Activated CD4-positive, alpha-beta T cell treated with anti-CD3 and anti-CD28 coated beads, Interleukin-2, Interleukin-6, amounts not matched to agents 100 ng/mL and 50 ng/mL, durations not matched to agents 16 hours and 8 hours (primary cell): ENCODE results near the gene PATL2.
"Not testable (repeated sequence)": the region's sequence is repeated elsewhere in the genome, so short reads cannot be mapped to it uniquely, and the experiment has no call there.

Source experiments
- DNase-seq: peaks from one replicate; pipeline ENCODE4 v3.0.0-alpha.2; 2020

PATL2 gene

DNA sequence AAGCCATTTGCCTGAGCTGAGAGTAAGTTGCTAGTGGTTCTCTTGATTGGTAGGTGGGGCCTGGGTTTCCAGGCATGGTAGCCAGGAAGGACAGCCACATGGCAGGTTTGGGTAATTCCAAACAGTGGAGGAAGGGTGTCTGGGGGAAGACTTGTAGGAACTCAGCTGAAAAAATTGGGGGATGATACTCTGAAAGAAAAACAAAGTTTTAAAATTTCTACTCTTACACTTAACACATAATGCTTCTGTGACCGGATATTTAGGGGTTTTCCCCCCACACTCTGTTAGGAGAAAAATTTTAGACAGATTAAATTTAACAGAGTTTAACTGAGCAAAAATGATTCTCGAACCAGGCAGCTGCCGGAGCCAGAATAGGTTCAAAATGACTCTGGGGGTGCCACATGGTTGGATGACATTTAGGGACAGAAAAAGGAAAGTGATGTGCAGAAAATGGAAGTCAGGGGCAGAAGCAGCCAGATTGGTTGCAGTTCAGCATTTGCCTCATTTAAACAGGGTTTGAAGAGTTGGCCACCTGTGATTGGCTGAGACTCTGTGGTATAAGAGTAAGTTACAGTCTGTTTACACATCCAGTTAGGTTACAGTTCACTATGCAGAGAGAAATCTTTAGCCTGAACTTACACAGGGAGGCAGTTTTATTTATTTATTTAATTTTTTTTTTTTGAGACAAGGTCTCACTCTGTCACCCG, 8.3 kb upstream of the PATL2 start:
- peak; percentile 87 for DNase-seq

DNA sequence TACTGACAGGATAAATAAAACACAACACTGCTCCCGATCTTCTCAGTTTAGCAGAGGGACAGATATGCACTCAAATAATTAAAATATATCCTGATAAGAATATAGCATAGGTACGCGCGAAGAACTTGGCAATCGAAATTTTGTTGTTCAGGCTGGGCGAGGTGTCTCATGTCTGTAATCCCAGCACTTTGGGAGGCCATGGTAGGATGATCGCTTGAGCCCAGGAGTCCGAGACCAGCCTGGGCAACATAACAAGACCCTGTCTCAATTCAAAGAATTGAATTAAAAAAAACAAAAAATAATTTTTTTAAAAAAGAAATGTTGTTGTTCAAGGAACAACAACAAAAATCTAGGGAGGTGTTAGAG, 7.8 kb upstream of the PATL2 start:
- DNase-seq: no peak

DNA sequence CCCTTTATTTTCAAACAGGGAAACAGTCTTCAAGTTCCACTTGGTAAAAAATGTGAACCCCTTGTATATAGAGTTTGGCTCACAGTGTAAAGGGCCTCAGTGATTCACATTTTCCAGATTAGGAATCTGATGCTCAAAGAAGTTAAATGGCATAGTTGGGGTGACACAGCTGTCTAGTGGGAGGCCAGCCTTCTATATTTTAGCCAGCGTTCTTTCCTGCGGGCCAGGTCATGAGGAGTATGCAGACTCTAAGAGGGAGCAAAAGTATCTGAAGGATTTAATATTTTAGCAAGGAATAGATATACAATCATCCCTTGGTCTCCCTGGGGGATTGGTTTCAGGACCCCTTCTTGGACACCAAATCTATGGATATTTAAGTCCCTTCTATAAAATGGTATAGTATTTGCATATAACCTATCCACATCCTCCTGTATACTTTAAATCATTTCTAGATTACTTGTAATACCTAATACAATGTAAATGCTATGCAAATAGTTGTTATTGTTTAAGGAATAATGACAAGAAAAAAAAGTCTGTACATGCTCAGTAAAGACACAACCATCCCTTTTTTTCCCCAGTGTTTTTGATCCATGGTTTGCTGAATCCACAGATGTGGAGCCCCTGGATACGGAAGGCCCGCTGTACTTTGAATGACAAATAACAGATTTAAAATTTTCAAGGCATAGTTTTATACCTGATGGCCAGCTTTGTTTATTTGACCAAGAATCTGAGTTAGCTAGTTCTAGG, 7.2 kb upstream of the PATL2 start:
- DNase-seq: no peak

DNA sequence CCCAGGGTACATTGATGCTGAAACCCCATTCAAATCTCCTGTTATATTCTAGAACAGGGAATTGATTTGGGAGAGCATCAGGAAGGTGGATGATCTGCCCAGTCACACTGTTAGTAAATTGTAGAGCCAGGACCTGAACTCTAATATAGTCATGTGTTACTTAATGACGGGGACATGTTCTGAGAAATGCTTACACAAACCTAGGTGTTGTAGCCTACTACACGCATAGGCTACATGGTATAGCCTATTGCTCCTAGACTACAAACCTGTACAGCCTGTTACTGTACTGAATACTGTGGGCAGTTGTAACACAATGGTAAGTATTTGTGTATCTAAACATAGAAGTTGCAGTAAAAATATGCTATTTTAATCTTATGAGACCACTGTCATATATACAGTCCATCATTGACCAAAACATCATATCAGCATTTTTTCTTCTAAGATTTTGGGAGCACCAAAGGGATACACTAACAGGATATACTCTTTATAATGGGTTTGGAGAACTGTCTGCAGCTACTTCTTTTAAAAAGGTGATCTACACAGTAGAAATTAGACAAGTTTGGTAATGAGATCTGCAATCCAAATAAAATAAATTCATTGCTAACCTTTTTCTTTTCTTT, 6.0 kb upstream of the PATL2 start:
- no peak for DNase-seq

DNA sequence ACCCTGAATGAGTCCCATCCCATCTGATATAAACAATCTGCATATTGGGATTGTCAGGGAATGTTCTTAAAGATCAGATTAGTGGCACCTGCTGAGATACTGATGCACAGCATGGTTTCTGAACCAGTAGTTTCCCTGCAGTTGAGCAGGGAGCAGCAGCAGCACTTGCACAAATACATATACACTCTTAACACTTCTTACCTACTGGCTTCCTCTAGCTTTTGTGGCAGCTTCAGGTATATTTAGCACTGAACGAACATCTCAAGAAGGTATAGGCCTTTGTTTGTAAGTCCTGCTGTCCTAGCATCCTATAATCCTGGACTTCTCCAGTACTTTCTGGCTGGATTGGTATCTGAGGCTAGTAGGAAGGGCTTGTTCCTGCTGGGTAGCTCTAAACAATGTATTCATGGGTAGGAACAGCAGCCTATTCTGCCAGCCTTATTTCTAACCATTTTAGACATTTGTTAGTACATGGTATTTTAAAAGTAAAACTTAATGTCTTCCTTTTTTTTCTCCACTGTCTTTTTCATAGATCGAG, 4.7 kb upstream of the PATL2 start:
- DNase-seq: no peak

DNA sequence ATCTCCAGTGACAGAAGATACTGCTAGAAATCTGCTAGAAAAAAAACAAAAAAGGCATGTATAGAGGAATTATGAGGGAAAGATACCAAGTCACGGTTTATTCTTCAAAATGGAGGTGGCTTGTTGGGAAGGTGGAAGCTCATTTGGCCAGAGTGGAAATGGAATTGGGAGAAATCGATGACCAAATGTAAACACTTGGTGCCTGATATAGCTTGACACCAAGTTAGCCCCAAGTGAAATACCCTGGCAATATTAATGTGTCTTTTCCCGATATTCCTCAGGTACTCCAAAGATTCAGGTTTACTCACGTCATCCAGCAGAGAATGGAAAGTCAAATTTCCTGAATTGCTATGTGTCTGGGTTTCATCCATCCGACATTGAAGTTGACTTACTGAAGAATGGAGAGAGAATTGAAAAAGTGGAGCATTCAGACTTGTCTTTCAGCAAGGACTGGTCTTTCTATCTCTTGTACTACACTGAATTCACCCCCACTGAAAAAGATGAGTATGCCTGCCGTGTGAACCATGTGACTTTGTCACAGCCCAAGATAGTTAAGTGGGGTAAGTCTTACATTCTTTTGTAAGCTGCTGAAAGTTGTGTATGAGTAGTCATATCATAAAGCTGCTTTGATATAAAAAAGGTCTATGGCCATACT, 4.1 kb upstream of the PATL2 start:
- no peak for DNase-seq

DNA sequence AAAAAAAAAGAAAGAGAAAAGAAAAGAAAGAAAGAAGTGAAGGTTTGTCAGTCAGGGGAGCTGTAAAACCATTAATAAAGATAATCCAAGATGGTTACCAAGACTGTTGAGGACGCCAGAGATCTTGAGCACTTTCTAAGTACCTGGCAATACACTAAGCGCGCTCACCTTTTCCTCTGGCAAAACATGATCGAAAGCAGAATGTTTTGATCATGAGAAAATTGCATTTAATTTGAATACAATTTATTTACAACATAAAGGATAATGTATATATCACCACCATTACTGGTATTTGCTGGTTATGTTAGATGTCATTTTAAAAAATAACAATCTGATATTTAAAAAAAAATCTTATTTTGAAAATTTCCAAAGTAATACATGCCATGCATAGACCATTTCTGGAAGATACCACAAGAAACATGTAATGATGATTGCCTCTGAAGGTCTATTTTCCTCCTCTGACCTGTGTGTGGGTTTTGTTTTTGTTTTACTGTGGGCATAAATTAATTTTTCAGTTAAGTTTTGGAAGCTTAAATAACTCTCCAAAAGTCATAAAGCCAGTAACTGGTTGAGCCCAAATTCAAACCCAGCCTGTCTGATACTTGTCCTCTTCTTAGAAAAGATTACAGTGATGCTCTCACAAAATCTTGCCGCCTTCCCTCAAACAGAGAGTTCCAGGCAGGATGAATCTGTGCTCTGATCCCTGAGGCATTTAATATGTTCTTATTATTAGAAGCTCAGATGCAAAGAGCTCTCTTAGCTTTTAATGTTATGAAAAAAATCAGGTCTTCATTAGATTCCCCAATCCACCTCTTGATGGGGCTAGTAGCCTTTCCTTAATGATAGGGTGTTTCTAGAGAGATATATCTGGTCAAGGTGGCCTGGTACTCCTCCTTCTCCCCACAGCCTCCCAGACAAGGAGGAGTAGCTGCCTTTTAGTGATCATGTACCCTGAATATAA, 2.2 kb upstream of the PATL2 start:
- no peak for DNase-seq

DNA sequence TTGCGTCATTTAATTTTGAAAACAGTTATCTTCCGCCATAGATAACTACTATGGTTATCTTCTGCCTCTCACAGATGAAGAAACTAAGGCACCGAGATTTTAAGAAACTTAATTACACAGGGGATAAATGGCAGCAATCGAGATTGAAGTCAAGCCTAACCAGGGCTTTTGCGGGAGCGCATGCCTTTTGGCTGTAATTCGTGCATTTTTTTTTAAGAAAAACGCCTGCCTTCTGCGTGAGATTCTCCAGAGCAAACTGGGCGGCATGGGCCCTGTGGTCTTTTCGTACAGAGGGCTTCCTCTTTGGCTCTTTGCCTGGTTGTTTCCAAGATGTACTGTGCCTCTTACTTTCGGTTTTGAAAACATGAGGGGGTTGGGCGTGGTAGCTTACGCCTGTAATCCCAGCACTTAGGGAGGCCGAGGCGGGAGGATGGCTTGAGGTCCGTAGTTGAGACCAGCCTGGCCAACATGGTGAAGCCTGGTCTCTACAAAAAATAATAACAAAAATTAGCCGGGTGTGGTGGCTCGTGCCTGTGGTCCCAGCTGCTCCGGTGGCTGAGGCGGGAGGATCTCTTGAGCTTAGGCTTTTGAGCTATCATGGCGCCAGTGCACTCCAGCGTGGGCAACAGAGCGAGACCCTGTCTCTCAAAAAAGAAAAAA, 1.4 kb upstream of the PATL2 start:
- DNase-seq: peak; percentile 82

DNA sequence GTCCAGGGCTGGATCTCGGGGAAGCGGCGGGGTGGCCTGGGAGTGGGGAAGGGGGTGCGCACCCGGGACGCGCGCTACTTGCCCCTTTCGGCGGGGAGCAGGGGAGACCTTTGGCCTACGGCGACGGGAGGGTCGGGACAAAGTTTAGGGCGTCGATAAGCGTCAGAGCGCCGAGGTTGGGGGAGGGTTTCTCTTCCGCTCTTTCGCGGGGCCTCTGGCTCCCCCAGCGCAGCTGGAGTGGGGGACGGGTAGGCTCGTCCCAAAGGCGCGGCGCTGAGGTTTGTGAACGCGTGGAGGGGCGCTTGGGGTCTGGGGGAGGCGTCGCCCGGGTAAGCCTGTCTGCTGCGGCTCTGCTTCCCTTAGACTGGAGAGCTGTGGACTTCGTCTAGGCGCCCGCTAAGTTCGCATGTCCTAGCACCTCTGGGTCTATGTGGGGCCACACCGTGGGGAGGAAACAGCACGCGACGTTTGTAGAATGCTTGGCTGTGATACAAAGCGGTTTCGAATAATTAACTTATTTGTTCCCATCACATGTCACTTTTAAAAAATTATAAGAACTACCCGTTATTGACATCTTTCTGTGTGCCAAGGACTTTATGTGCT, 721 bp upstream of the PATL2 start:
- peak; percentile 69 for DNase-seq

DNA sequence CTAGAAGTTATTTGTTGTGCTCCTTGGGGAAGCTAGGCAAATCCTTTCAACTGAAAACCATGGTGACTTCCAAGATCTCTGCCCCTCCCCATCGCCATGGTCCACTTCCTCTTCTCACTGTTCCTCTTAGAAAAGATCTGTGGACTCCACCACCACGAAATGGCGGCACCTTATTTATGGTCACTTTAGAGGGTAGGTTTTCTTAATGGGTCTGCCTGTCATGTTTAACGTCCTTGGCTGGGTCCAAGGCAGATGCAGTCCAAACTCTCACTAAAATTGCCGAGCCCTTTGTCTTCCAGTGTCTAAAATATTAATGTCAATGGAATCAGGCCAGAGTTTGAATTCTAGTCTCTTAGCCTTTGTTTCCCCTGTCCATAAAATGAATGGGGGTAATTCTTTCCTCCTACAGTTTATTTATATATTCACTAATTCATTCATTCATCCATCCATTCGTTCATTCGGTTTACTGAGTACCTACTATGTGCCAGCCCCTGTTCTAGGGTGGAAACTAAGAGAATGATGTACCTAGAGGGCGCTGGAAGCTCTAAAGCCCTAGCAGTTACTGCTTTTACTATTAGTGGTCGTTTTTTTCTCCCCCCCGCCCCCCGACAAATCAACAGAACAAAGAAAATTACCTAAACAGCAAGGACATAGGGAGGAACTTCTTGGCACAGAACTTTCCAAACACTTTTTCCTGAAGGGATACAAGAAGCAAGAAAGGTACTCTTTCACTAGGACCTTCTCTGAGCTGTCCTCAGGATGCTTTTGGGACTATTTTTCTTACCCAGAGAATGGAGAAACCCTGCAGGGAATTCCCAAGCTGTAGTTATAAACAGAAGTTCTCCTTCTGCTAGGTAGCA, 657 bp downstream of the PATL2 start:
- peak; percentile 68 for DNase-seq

DNA sequence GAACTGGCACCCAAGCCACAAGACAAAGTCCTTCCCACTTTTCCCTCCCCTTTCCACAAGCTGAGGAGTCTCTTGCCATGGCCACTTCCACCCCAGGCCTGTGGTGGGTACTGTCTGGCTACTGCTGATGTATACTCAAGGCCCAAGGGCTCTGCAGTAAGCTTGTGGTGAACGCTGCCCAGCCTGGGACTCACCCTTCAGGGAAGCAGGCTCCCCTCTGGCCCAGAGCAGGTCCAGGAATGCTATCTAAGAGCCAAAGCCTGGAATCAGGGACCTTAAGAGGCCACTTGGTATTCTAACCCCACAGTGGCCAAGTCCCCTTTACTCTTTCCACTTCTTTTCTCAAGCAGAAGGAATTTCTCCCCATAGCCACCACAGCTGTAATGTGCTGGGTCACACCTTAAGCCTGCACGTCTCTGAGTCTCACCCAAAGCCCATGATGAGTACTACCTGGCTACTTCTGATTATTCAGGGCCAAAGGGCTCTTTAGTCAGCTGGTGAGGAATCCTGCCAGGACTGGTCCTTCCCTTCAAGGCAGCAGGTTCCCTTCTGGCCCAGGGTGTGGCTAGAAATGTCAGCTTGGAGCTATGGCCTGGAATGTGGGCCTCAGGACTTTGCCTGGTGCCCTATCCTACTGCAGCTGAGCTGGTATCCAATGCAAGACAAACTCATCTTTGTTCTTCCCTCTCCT, 4.0 kb downstream of the PATL2 start:
- DNase-seq: no peak

DNA sequence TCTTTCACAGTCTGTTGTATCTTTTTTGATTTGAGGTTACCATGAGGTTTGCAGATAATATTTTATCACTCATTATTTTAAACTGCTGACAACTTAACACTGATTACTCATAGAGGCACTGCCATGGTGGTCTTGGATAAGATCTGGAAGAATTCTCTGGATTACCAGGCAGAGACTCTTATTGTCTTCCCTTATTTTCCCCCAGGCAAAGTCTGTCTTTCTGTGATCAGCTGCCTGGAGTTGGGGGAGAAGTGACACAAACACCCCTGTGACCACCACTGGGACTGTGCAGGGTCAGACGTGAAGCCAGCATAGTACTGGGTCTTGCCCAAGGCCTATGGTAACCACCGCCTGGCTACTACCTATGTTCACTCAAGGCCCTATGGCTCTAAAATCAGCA, 4.7 kb downstream of the PATL2 start:
- DNase-seq: no peak

DNA sequence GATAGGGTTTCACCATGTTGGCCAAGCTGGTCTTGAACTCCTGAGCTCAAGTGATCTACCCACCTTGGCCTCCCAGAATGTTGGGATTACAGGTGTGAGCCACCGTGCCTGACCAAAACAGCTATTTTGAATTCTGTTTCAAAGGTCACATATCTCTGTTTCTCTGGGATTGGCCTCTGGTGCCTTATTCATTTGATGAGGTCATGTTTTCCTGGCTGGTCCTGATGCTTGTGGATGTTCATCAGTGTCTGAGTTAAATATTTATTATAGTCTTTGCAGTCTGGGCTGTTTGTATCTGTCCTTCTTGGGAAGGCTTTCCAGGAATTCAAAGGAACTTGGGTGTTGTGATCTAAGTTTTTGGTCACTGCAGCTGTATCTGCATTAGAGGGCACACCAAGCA, 5.1 kb downstream of the PATL2 start:
- no peak for DNase-seq

DNA sequence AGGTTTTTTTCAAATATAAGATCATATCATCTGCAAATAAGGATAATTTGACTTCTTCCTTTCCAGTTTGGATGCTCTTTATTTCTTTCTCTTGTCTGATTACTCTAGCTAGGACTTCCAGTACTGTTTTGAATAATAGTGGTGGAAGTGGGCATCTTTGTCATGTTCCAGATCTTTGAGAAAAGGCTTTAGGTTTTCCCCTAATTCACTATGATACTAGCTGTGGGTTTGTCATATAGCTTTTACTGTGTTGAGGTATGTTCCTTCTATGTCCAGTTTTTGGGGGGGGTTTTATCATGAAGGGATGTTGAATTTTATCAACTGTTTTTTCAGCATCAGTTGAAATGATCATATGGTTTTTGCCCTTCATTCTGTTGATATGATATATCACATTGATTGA, 10.4 kb downstream of the PATL2 start:
- not testable (repeated sequence) for DNase-seq

DNA sequence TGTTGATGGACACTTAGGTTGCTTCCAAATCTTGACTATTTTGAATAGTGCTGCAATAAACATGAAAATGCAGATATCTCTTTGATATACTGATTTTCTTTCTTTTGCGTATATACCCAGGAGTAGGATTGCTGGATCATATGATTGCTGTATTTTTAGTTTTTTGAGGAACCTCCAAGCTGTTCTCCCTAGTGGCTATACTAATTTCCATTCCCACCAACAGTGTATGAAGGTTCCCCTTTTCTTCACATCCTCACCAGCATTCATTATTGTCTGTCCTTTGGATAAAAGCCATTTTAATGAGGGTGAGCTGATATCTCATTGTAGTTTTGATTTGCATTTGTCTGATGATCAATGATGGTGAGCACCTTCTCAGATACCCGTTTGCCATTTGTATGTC, 12.5 kb downstream of the PATL2 start:
- no peak for DNase-seq

DNA sequence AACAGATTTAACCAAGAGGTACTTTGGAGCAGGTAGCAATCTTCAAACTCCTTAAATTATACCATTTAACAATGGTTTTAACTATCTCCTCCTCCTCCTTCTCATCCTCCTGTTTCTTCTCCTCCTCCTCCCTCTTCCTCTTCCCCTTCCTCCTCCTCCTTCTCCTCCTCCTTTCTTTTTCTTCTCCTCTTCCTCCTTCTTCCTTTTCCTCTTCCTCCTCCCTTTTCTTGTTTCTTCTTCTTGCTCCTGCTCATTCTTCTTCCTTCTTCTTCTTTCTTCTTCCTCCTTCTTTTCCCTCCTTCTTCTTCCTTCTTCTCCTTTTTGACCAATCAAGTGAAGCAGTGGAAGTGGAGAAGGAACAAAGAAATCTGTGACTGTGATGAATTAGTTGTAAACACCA, 14.1 kb downstream of the PATL2 start:
- no peak for DNase-seq

DNA sequence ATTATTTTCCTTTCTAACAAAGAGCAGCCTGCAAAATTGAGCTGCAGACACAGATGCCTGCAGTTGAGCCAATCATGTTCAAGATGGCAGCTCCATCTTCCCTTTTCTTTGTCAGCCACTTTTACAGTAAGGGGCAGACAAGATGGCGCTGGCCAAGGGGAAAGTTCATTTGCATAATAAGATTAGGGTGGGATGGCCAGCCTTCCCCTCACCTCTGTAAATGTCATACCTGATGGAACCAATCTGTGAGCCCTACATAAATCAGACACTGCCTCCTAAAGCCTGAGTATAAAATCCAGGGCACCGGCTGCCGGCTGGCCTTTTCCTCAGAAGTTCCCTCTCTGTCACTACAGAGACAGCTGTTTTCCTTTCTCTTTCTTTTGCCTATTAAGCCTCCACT, 15.8 kb downstream of the PATL2 start:
- DNase-seq: no peak

DNA sequence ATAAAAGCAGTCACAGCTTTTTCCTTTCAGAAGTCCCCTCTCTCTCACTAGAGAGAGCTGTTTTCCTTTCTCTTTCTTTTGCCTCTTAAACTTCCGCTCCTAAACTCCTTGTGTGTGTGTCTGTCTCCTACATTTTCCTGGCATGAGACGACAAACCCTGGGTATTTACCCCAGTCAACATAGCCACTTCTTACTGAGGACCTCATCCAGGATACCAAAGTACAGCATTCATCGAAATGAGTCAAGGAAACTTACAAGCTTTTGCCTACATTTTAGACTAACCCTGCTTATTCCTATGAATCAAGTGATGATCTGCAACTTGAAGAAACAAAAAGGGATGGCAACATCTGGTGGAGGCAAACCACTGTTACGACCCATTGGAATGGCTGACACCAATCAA, 16.7 kb downstream of the PATL2 start:
- no peak for DNase-seq

DNA sequence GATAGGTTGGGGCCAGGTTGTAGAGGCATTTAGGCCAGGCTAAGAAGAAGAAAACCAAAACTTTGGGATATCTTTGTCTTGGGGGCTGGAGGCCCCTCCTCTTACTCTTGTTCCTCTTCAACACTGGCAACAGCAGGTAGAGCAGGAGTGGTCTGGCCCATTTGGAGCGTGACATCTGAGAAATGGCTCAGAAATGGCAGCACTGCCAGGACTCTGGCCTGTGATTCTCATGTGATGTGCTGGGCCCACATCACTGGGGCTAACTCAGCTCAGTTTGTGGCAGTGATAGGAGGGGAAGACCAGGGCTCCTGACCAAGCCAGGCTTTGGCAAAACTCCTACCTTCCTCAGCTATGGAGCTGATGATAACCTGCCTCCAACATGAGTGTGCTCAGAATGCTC, 18.5 kb downstream of the PATL2 start:
- no peak for DNase-seq

DNA sequence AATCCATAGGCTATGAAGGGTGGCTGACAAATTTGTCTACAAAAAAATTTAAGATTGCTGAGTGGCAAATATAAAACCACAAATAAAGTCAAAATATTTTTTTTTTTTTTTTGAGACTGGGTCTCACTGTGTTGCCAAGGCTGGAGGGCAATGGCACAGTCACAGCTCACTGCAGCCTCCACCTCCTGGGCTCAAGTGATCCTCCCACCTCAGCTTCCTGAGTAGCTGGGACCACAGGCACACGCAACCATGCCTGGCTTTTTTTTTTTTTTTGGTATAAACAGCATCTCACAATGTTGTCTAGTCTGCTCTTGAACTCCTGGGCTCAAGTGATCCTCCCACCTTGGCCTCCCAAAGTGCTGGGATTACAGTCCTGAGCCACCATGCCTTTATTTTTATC, 20.9 kb downstream of the PATL2 start:
- not testable (repeated sequence) for DNase-seq
